ENCODE measurements around the gene LGR5. TPM values are rescaled to one million over a fixed set of nuclear protein-coding genes. Genes with fewer than 3 reads are reported as not detected.

The LGR5 gene
- total and polyA plus RNA-seq, 2 of the 13 experiments (the other 11 are each of a cell fraction or from before 2014, with no cell fraction given) = 37.0 to 121 TPM

DNA sequence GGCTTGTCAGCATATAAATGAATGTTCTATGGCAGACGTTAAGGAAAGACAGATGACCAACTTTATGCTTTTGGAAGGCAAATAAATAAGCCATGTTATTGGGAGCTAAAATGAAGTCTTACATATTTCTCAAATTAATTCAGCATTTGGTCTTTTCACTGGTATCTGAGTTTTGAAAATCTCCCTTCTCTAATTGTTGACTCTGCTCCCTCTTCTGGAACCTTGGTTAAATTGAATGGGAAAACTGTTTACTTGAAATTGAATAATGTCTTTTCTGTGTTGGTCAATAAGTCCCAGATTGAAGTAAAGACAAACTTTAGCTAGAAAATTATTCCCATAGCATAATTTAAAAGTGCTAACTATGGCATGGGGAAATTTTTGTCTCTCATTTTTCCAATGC lies 38.7 kb downstream of the LGR5 start (continued):
- TF ChIP-seq GATA4 (IDR thresholded peaks at IDR 0.05; ENCODE audit: borderline replicate concordance, low read depth) (no peak), MED13 (CRISPR knock-in tag; IDR thresholded peaks at IDR 0.05) (no peak), ZNF264 (CRISPR knock-in tag; IDR thresholded peaks at IDR 0.05) (no peak)
- TF ChIP-seq, protein P1, sequence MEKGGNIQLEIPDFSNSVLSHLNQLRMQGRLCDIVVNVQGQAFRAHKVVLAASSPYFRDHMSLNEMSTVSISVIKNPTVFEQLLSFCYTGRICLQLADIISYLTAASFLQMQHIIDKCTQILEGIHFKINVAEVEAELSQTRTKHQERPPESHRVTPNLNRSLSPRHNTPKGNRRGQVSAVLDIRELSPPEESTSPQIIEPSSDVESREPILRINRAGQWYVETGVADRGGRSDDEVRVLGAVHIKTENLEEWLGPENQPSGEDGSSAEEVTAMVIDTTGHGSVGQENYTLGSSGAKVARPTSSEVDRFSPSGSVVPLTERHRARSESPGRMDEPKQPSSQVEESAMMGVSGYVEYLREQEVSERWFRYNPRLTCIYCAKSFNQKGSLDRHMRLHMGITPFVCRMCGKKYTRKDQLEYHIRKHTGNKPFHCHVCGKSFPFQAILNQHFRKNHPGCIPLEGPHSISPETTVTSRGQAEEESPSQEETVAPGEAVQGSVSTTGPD (CRISPR knock-in tag; IDR thresholded peaks at IDR 0.05) = no peak

DNA sequence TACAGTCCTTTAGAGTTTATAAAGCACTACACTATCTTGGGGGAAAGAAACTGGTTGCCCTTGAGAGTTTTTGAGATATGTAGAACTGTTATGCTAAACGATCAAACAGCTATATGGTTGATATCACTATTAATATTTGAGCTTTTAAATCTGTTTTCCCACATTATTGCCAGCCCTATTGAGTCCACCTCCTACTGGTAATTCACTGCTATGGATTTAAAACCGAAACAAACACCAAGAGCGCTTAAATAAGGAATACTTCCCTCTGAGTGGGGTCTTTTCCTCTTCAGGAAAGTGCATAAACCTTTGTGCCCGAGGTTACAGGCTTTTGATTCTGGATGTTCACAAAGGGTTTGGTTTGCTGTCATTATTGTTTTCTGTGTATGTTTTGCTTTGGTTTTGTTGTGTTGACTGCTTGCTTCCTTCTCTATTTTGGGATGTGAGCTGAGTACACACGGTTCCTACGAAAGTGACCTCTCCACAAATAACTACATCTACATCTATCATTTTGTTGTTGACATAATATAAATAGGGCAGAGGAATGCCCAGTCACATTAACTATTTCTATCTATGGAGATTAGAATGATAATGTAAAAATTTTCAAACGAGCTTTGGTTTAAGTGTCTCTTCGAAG lies 44.8 kb downstream of the LGR5 start:
- no peaks in the 10 kb centered on the region; the same call in 1 of the 2 replicates for H3K9me3 ChIP-seq (ENCODE audit: low read length)
- intact Hi-C loops (cut with micrococcal nuclease; ENCODE audit: unreplicated experiment) = no loop called here
- WGBS (ENCODE audit: low lambda C conversion rate) = 93% methylated on average over 8 of the region's 8 CpGs

More for the DNA sequence above, 44.8 kb downstream of the LGR5 start:
- TF ChIP-seq ATRX (CRISPR knock-in tag; IDR thresholded peaks at IDR 0.05; ENCODE audit: borderline replicate concordance) (no peak), RBM22 (optimal IDR thresholded peaks at IDR 0.05; ENCODE audit: low read length) (peak; percentile 40), TRIM24 (CRISPR knock-in tag; IDR thresholded peaks at IDR 0.05) (no peak)
- Histone ChIP-seq H3K79me2 (ENCODE audit: insufficient read depth, low read length) (peaks cover 31% of the 10 kb centered on the region), H3K9ac (ENCODE audit: insufficient read depth, low read depth, low read length) (no peak overlapping the region), H3K27ac (ENCODE audit: extremely low read length, insufficient read depth, low read length) (no peak overlapping the region), H3K4me2 (ENCODE audit: low read depth, low read length) (no peak overlapping the region), H3K4me1 (ENCODE audit: insufficient read depth, low read length) (no peaks in the 10 kb centered on the region), H3K4me3 (replicated peaks in 1 of 3; ENCODE audit: insufficient read depth in 1 of 3, low read depth in 2 of 3, low read length in 3 of 3) (no peak overlapping the region), H3K27me3 (ENCODE audit: control insufficient read depth in 1 of 2, insufficient read depth in 2 of 2, low read length in 2 of 2) (no peaks in the 10 kb centered on the region), H4K20me1 (ENCODE audit: insufficient read depth, low read length) (no peaks in the 10 kb centered on the region), H3K36me3 (replicated peaks in 1 of 2; ENCODE audit: control insufficient read depth in 1 of 2, insufficient read depth in 2 of 2, low read length in 2 of 2) (peaks cover 0 to 3% of the 10 kb centered on the region in 2 experiments; a peak in 1 of 5 replicates), H2AFZ (ENCODE audit: low read length) (no peak overlapping the region)
- no TSS peak for BruUV-seq (replicated peaks)
- DNase-seq (ENCODE audit: low spot score) = no peak
- in situ Hi-C loops (cut with HindIII; ENCODE audit: extremely low pct_ligation_motif_present, low pct_unique_long_range_greater_than_20kb) = no loop called here
- CTCF ChIA-PET (ENCODE audit: low intra/inter-chr PET ratio, low total read pairs) = no interaction called here
- POLR2A ChIA-PET = no interaction called here
- FAIRE-seq = no peak
- no peak for ATAC-seq
